Activated CD4-positive, alpha-beta memory T cell treated with anti-CD3 and anti-CD28 coated beads for 36 hours (primary cell): ENCODE measurements around the gene DIS3L2. TPM values are rescaled to one million over a fixed set of nuclear protein-coding genes. Genes with fewer than 3 reads are reported as not detected.

Source experiments
- CTCF ChIA-PET: fragments of 350-600 bp; sonication (Branson Sonifier 250); formaldehyde crosslinking; loops from one replicate; lab custom pipeline; 2021; ENCODE audit warnings: antibody characterized with exemption, inconsistent platforms; lab: Charles Lee
- POLR2A ChIA-PET: fragments of 350-600 bp; sonication (Branson Sonifier 250); formaldehyde crosslinking; loops from one replicate; lab custom pipeline; 2021; ENCODE audit warnings: antibody characterized with exemption; lab: Charles Lee
- DNase-seq: peaks from one replicate; pipeline ENCODE4 v3.0.0-alpha.2; 2020
- H3K27ac Mint-ChIP-seq: one replicate; pipeline ENCODE4 v1.8.0; 2021; ENCODE audit warnings: mixed read lengths
- H3K27me3 Mint-ChIP-seq: one replicate; pipeline ENCODE4 v1.8.0; 2021; ENCODE audit warnings: mixed read lengths
- H3K36me3 Mint-ChIP-seq: one replicate; pipeline ENCODE4 v1.8.0; 2021; ENCODE audit warnings: mixed read lengths
- H3K4me1 Mint-ChIP-seq: one replicate; pipeline ENCODE4 v1.8.0; 2021; ENCODE audit warnings: low read depth, mixed read lengths
- H3K4me3 Mint-ChIP-seq: one replicate; pipeline ENCODE4 v1.8.0; 2021; ENCODE audit warnings: mild to moderate bottlenecking, mixed read lengths
- H3K9me3 Mint-ChIP-seq: one replicate; pipeline ENCODE4 v1.8.0; 2021; ENCODE audit warnings: mixed read lengths
- intact Hi-C: fragments of 100-400 bp; cut with micrococcal nuclease; formaldehyde crosslinking; loops from one replicate; pipeline ENCODE4 v1.15.1; 2023
- total RNA-seq, 2 experiments: library from RNA; stranded (reverse); gene quantifications; one replicate each; pipeline ENCODE4 v1.2.3, GENCODE V29; 2021

Gene DIS3L2
- total RNA-seq, 2 experiments from 2014 or later: 20.5 to 25.7 TPM

GRCh38 chr2:231923951-231924888 is 37.3 kb upstream of the DIS3L2 start:
- Mint-ChIP-seq H3K27ac (no peak overlapping the region), H3K27me3 (peaks cover 47% of the 10 kb centered on the region), H3K36me3 (no peaks in the 10 kb centered on the region), H3K4me3 (no peak overlapping the region), H3K9me3 (no peaks in the 10 kb centered on the region), H3K4me1 (peaks cover 10% of the 10 kb centered on the region)
- ChIA-PET CTCF (interaction anchor here (0.6 to 8.6 kb wide), 11 partner anchors 9 to 405 kb away, joined by 3 to 127 read pairs (median 8); no protein-coding TSS in a partner anchor), POLR2A (no interaction called here)
- no peak for DNase-seq
- intact Hi-C loops: no loop called here

- Mint-ChIP-seq H3K36me3 (no peaks in the 10 kb centered on the region), H3K27ac (no peak overlapping the region), H3K27me3 (peaks cover 54% of the 10 kb centered on the region), H3K9me3 (no peaks in the 10 kb centered on the region), H3K4me3 (no peak overlapping the region), H3K4me1 (peaks cover 10% of the 10 kb centered on the region)
- DNase-seq: no peak
- ChIA-PET POLR2A (no interaction called here), CTCF (interaction anchor here (0.6 to 8.6 kb wide), 17 partner anchors 9 to 514 kb away, joined by 3 to 127 read pairs (median 5); partner anchors contain the start of gene DIS3L2)
- intact Hi-C loops: loop anchor here (1.0 to 5.0 kb wide), 3 partner anchors 217 to 402 kb away; no protein-coding TSS in a partner anchor
Observed at GRCh38 chr2:231924889-231925275, 36.6 kb upstream of the DIS3L2 start.

DNA sequence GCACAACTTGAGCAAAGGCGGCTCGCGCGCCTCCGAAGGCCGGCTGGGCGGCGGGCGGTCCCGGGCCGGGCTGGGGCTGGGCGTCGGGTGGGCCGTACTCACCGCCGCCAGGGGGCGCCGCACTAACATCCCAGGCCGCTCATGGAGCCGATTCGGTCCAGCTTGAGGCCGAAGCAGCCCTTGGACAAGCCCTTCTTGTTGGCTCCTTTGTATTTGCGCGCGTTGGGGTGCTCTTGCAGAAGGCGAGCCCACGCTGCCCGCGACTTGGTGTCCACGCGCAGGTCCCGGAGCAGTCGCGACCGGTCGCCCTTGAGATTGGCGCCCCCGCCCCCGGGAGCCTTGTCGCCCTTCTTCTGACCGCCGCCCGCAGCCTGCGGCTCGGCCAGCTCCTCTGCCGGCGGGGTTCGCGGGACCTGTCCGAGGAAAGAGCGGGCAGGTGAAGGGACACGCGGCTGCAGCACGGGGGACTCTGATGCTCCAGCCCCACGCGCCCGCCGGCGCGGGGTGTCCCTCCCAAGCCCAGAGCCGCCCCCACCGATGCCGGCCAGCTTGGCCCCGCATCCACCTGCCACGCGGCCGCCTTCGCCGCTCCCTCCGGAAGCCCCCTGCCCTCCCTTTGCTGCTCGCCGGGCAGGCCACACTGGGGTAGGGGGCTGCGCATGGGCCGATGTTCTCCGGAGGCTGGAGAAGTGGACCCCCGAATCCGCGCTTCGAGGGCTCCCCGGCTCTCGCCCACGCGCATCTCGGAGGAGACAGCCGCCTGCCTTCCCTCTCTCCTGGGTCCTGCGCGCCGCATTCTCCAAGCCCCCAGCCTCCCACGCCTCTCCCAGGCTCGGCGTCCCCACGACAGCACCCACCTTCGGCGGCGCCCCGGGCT is 36.0 kb upstream of the DIS3L2 start:
- Mint-ChIP-seq H3K27ac (no peak overlapping the region), H3K9me3 (no peaks in the 10 kb centered on the region), H3K36me3 (no peaks in the 10 kb centered on the region), H3K27me3 (peaks cover 54% of the 10 kb centered on the region), H3K4me3 (peak overlapping the region; percentile 26), H3K4me1 (peaks cover 10% of the 10 kb centered on the region)
- ChIA-PET POLR2A (no interaction called here), CTCF (interaction anchor here (0.6 to 8.6 kb wide), 27 partner anchors 10 to 514 kb away, joined by 3 to 127 read pairs (median 4); partner anchors contain the start of gene DIS3L2)
- intact Hi-C loops: loop anchor here (1.0 to 5.0 kb wide), 4 partner anchors 213 to 402 kb away; no protein-coding TSS in a partner anchor
- peak; percentile 75 for DNase-seq

DNA sequence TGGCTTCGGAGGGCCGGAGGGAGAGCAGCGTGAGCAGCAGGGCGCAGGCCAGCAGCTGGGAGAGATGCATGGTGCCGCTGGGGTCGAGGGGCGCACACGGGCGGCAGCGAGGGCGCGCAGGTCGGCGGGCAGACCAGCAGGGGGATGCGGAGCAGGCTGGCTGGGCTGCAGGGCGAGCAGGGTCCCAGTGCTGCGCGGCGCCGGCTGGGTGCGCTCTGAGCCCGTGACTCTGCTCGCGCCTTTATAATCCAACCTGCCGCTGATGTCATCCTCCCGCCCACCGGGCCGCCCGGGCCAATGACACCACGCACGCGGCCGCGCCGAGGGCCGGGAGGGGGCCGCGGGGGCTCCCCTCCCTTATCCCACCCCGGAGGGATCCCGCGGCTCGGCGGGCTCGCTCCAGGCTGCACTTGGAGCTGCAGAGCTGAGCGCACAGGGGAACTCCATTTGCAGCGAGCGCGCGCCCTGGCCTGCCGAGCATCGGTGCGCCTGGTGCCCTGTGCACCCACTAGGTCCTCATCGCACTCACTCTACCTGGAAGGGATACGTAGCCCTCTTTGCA is 35.3 kb upstream of the DIS3L2 start, which contains the start of gene NPPC:
Gene NPPC (minus strand): TSS at position 217 of the 562 bp plus-strand sequence. CDS start 147 bp downstream, at position 70.
- Mint-ChIP-seq H3K27ac (no peak within 1 kb of the TSS), H3K4me1 (peaks cover 10% of the 10 kb centered on the region), H3K4me3 (peak within 1 kb of the TSS; percentile 60), H3K36me3 (no peaks in the 10 kb centered on the region), H3K9me3 (no peaks in the 10 kb centered on the region), H3K27me3 (peaks cover 52% of the 10 kb centered on the region)
- peak; percentile 81 for DNase-seq
- ChIA-PET POLR2A (no interaction called here), CTCF (interaction anchor here (0.6 to 8.6 kb wide), 22 partner anchors 20 to 408 kb away, joined by 3 to 127 read pairs (median 4); no protein-coding TSS in a partner anchor)
- intact Hi-C loops: loop anchor here (2.0 to 5.0 kb wide), 2 partner anchors 213 to 306 kb away; no protein-coding TSS in a partner anchor

DNA sequence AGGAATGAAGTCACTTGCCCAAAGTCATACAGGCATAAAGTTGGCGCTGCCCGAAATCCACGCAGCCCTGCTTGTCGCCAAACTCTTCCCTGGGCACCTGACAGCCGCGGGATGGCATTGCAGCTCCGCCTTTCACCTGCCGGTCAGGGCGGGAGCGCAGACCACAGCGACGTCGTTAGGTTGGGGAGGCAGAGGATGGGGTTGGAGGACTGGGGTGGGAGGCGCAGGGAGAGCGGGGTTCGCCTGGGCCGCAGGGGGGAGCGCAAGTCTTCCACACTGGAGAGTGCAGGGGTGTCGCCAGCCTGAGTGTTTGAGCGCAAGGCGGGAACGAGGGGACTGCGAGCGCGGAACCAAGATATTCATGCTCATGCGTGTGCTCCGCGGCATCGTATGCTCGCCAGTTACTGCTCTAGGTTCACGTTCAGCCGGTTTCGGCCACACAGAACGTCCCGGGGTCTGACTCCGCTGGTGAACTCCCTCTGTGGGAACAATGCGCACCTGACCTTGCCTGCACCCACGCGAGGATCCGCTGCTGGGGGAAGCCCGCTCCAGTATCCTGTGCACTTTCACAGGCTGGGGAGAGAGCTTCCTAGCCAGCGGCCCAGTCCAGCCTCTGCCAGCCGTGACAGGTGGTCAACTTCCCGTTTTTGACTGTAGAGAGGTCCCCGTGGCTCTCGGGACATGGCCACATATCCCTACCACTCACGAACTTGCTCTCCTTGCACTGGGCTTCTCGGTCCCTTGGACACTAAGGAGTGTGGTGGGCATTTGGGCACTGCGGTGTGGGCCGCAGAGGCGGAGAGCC is 34.5 kb upstream of the DIS3L2 start:
- POLR2A ChIA-PET: no interaction called here

GRCh38 chr2:231927566-231927890 is 34.0 kb upstream of the DIS3L2 start:
- Mint-ChIP-seq H3K4me3 (no peak overlapping the region), H3K4me1 (peaks cover 10% of the 10 kb centered on the region), H3K27ac (no peak overlapping the region), H3K36me3 (no peaks in the 10 kb centered on the region), H3K9me3 (no peaks in the 10 kb centered on the region), H3K27me3 (peaks cover 52% of the 10 kb centered on the region)
- CTCF ChIA-PET: interaction anchor here (0.8 to 8.6 kb wide), 4 partner anchors 18 to 365 kb away, joined by 3 to 127 read pairs (median 4); no protein-coding TSS in a partner anchor
- POLR2A ChIA-PET: no interaction called here
- intact Hi-C loops: loop anchor here (2.0 to 5.0 kb wide), 2 partner anchors 211 to 305 kb away; no protein-coding TSS in a partner anchor
- no peak for DNase-seq

More for the DNA sequence above, 34.5 kb upstream of the DIS3L2 start:
- Mint-ChIP-seq H3K36me3 (no peaks in the 10 kb centered on the region), H3K27ac (no peak overlapping the region), H3K27me3 (peaks cover 52% of the 10 kb centered on the region), H3K9me3 (no peaks in the 10 kb centered on the region), H3K4me1 (peaks cover 10% of the 10 kb centered on the region), H3K4me3 (peak overlapping the region; percentile 60)
- CTCF ChIA-PET: interaction anchor here (0.6 to 8.6 kb wide), 16 partner anchors 18 to 399 kb away, joined by 3 to 127 read pairs (median 4); no protein-coding TSS in a partner anchor
- intact Hi-C loops: loop anchor here (2.0 to 5.0 kb wide), 2 partner anchors 212 to 305 kb away; no protein-coding TSS in a partner anchor
- peak; percentile 58 for DNase-seq

GRCh38 chr2:231928481-231928880 is 33.0 kb upstream of the DIS3L2 start:
- no peaks in the 10 kb centered on the region for H3K36me3 Mint-ChIP-seq
- DNase-seq: no peak
- intact Hi-C loops: loop anchor here (5.0 kb wide), 1 partner anchor 304 kb away; no protein-coding TSS in a partner anchor
- no peak overlapping the region for H3K4me3 Mint-ChIP-seq
- H3K27ac Mint-ChIP-seq: no peak overlapping the region
- peaks cover 48% of the 10 kb centered on the region for H3K27me3 Mint-ChIP-seq
- CTCF ChIA-PET: interaction anchor here (0.8 to 8.6 kb wide), 5 partner anchors 17 to 393 kb away, joined by 3 to 127 read pairs (median 4); no protein-coding TSS in a partner anchor
- POLR2A ChIA-PET: no interaction called here
- no peaks in the 10 kb centered on the region for H3K9me3 Mint-ChIP-seq
- H3K4me1 Mint-ChIP-seq: peaks cover 10% of the 10 kb centered on the region

- peaks cover 41% of the 10 kb centered on the region for H3K27me3 Mint-ChIP-seq
- DNase-seq: no peak
- CTCF ChIA-PET: interaction anchor here (0.6 to 8.6 kb wide), 7 partner anchors 8 to 416 kb away, joined by 3 to 127 read pairs (median 4); no protein-coding TSS in a partner anchor
- peaks cover 10% of the 10 kb centered on the region for H3K4me1 Mint-ChIP-seq
- H3K27ac Mint-ChIP-seq: no peak overlapping the region
- H3K36me3 Mint-ChIP-seq: no peaks in the 10 kb centered on the region
- no peaks in the 10 kb centered on the region for H3K9me3 Mint-ChIP-seq
- intact Hi-C loops: loop anchor here (5.0 kb wide), 1 partner anchor 303 kb away; no protein-coding TSS in a partner anchor
- no peak overlapping the region for H3K4me3 Mint-ChIP-seq
- POLR2A ChIA-PET: no interaction called here
Observed at GRCh38 chr2:231928901-231929725, 32.4 kb upstream of the DIS3L2 start.

DNA sequence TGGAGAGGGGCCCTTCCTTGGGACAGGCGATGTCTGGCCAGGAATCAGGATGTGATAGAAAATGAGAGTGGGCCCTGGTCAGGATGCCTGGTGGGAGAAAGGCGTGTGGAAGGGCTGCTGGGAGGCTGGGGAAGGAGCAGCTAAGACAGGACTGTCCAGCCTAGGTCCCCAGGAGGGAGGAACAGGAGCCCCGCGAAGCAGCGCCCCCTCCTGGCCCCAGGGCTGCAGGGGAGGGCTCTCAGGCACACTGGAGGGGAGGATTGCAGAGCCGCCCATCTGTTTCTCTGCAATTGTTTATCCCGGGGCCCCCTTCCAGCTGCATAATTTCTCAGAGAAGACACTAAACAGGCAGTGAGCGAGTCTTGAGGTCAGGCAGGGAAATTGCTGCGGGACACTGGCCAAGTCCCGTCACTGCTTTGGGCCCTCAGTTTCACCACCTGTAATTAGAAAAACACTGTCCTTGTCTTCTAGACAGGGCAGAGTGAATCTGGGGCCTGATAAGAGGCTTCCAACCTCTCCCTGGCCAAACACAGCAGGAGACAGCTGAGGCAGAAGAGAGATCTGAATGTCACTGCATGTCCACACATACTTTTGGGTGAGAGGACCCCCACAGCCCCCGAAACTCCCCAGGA is 31.4 kb upstream of the DIS3L2 start:
- Mint-ChIP-seq H3K4me1 (peaks cover 10% of the 10 kb centered on the region), H3K27me3 (peaks cover 32% of the 10 kb centered on the region), H3K4me3 (no peak overlapping the region), H3K27ac (no peak overlapping the region), H3K9me3 (no peaks in the 10 kb centered on the region), H3K36me3 (no peaks in the 10 kb centered on the region)
- intact Hi-C loops: loop anchor here (5.0 kb wide), 1 partner anchor 302 kb away; no protein-coding TSS in a partner anchor
- DNase-seq: peak; percentile 49
- POLR2A ChIA-PET: no interaction called here
- CTCF ChIA-PET: interaction anchor here (1.1 to 8.6 kb wide), 5 partner anchors 9 to 397 kb away, joined by 3 to 127 read pairs (median 4); no protein-coding TSS in a partner anchor
